Upper lobe of left lung (tissue), 4 donors: Measurements from ENCODE around the gene MKI67.

Source experiments
- POLR2A ChIP-seq, 4 donors: fragments of 450-650 bp; IDR thresholded peaks; one replicate each; pipeline ENCODE4 v1.5.1; 2016 to 2017; ENCODE audit warnings: antibody characterized with exemption in 4 of 4, mild to moderate bottlenecking in 2 of 4
- POLR2AphosphoS5 ChIP-seq, 2 donors: sonication (generic); formaldehyde crosslinking; IDR thresholded peaks; one replicate each; pipeline ENCODE4 v1.5.1; 2017; ENCODE audit warnings: antibody characterized with exemption in 2 of 2
- TF ChIP-seq, protein P1 (sequence below), 6 experiments: fragments of 450-650 bp in 4 of 6; fragments of 200-600 bp in 2 of 6; sonication (generic) in 2 of 6; IDR thresholded peaks; one replicate each; pipeline ENCODE4 v1.5.1; 2016 to 2019; ENCODE audit warnings: antibody characterized with exemption in 6 of 6

GRCh38 chr10:128083191-128083895, 42.9 kb downstream of the MKI67 start:
- TF ChIP-seq POLR2A (IDR thresholded peaks at IDR 0.05) (no peak), POLR2AphosphoS5 (IDR thresholded peaks at IDR 0.05) (no peak)
- TF ChIP-seq, protein P1, sequence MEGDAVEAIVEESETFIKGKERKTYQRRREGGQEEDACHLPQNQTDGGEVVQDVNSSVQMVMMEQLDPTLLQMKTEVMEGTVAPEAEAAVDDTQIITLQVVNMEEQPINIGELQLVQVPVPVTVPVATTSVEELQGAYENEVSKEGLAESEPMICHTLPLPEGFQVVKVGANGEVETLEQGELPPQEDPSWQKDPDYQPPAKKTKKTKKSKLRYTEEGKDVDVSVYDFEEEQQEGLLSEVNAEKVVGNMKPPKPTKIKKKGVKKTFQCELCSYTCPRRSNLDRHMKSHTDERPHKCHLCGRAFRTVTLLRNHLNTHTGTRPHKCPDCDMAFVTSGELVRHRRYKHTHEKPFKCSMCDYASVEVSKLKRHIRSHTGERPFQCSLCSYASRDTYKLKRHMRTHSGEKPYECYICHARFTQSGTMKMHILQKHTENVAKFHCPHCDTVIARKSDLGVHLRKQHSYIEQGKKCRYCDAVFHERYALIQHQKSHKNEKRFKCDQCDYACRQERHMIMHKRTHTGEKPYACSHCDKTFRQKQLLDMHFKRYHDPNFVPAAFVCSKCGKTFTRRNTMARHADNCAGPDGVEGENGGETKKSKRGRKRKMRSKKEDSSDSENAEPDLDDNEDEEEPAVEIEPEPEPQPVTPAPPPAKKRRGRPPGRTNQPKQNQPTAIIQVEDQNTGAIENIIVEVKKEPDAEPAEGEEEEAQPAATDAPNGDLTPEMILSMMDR (IDR thresholded peaks at IDR 0.05): no peak
